Stimulated activated CD8-positive, alpha-beta memory T cell treated with anti-CD3 and anti-CD28 coated beads, Interleukin-2, amount 100 ng/mL, for 48 hours (primary cell): ENCODE measurements around the gene TBC1D17.
A peak's percentile ranks its signal among the peaks of the same experiment; 100 is the strongest.

Source experiments
- DNase-seq, 2 donors: peaks; one replicate each; pipeline ENCODE4 v3.0.0-alpha.2; 2020; ENCODE audit warnings: low read depth in 2 of 2

TBC1D17 gene

GRCh38 chr19:49861541-49862378 lies 15.7 kb upstream of the TBC1D17 start:
- DNase-seq, result no peak

- no peak for DNase-seq
Measured at GRCh38 chr19:49862391-49863253, 14.9 kb upstream of the TBC1D17 start.

- no peak for DNase-seq
Measured at GRCh38 chr19:49863254-49863934, 14.1 kb upstream of the TBC1D17 start.

GRCh38 chr19:49863935-49864320 lies 13.6 kb upstream of the TBC1D17 start:
- no peak for DNase-seq

- no peak for DNase-seq
Measured at GRCh38 chr19:49864890-49865289, 12.6 kb upstream of the TBC1D17 start.

- peak; percentile 88 to 92 for DNase-seq
Measured at GRCh38 chr19:49866933-49867782, 10.3 kb upstream of the TBC1D17 start, which contains the start of gene PNKP. PNKP (minus strand) TSS chr19:49867576; CDS start chr19:49867204, 372 bp downstream.

GRCh38 chr19:49869009-49869483 lies 8.5 kb upstream of the TBC1D17 start:
- DNase-seq, result no peak

GRCh38 chr19:49869484-49870308 lies 7.8 kb upstream of the TBC1D17 start:
- DNase-seq, result peak; percentile 74 to 86

GRCh38 chr19:49870309-49870901 lies 7.1 kb upstream of the TBC1D17 start:
- no peak for DNase-seq

- DNase-seq, result no peak
Measured at GRCh38 chr19:49871349-49871985, 6.0 kb upstream of the TBC1D17 start.

- DNase-seq, result no peak
Measured at GRCh38 chr19:49872245-49873128, 5.0 kb upstream of the TBC1D17 start.

GRCh38 chr19:49873129-49873521 lies 4.4 kb upstream of the TBC1D17 start:
- DNase-seq, result no peak

GRCh38 chr19:49873834-49874233 lies 3.7 kb upstream of the TBC1D17 start:
- no peak for DNase-seq

GRCh38 chr19:49874503-49875157 lies 2.9 kb upstream of the TBC1D17 start:
- DNase-seq, result no peak

- no peak for DNase-seq
Measured at GRCh38 chr19:49875177-49875576, 2.3 kb upstream of the TBC1D17 start.

- peak in 1 of 2 donors; percentile 49 for DNase-seq
Measured at GRCh38 chr19:49875857-49876421, 1.6 kb upstream of the TBC1D17 start.

GRCh38 chr19:49876422-49877019 lies 981 bp upstream of the TBC1D17 start:
- DNase-seq, result peak; percentile 93 to 96
